ENCODE data around the gene PAXX. TPM values are rescaled to one million over a fixed set of nuclear protein-coding genes. Genes with fewer than 3 reads are reported as not detected.
A peak's percentile ranks its signal among the peaks of the same experiment; 100 is the strongest.

PAXX gene
- total and polyA plus RNA-seq, 2 donors (not counting 1 experiment from before 2014, with no cell fraction given): 74.8 to 167 TPM

DNA sequence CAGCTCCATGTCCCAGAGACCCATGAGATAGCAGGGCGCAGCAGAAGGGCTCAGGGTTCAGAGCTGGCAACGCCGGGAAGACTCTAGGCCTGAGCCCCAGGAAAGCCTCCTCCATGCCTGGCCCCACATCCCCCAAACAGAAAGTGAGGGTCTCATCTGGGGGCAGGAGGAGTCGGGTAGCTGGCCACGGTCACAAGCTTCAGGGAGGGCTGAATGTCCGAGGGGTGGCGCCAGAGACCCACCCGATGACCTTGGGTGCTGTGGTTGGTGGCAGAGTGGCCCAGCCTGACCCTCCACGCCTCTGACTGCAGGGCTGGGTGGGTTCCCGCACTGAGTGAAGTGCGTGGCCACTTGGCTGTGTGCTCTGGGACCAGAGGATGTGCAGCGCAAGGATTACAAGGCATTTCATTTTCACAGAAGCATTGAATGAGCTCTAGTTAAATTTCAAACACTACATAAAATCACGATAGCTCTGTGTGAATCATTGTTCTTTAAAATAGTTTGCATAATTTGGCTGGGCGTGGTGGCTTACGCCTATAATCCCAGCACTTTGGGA is 44.2 kb upstream of the PAXX start:
- H3K4me2 ChIP-seq (replicated peaks; ENCODE audit: low read depth, low read length, poor library complexity, severe bottlenecking): no peak overlapping the region
- DNase-seq: no peak
- no peaks in the 10 kb centered on the region for H3K27me3 Mint-ChIP-seq
- peaks cover 0 to 2% of the 10 kb centered on the region in 2 experiments for H3K36me3 ChIP-seq (replicated peaks in 1 of 2; ENCODE audit: control extremely low read depth in 1 of 2, control insufficient read depth in 1 of 2, extremely low read depth in 1 of 2, insufficient read depth in 2 of 2, low read length in 1 of 2)
- intact Hi-C loops (cut with micrococcal nuclease): no loop called here
- peaks cover 11% of the 10 kb centered on the region for H4K20me1 ChIP-seq (ENCODE audit: control insufficient read depth, insufficient read depth, low read length, poor library complexity, severe bottlenecking)
- H3K4me3 Mint-ChIP-seq: peak overlapping the region; percentile 61
- H3K27me3 ChIP-seq (replicated peaks in 1 of 4; ENCODE audit: control extremely low read depth in 1 of 4, control insufficient read depth in 3 of 4, insufficient read depth in 4 of 4, low read length in 3 of 4): no peaks in the 10 kb centered on the region
- no peak overlapping the region for H3K9ac ChIP-seq (ENCODE audit: low read length)
- POLR2A ChIA-PET: interaction anchor here (1.0 to 1.3 kb wide), 2 partner anchors 52 to 87 kb away, joined by 4 to 6 read pairs; no protein-coding TSS in a partner anchor
- TF ChIP-seq, protein P1, sequence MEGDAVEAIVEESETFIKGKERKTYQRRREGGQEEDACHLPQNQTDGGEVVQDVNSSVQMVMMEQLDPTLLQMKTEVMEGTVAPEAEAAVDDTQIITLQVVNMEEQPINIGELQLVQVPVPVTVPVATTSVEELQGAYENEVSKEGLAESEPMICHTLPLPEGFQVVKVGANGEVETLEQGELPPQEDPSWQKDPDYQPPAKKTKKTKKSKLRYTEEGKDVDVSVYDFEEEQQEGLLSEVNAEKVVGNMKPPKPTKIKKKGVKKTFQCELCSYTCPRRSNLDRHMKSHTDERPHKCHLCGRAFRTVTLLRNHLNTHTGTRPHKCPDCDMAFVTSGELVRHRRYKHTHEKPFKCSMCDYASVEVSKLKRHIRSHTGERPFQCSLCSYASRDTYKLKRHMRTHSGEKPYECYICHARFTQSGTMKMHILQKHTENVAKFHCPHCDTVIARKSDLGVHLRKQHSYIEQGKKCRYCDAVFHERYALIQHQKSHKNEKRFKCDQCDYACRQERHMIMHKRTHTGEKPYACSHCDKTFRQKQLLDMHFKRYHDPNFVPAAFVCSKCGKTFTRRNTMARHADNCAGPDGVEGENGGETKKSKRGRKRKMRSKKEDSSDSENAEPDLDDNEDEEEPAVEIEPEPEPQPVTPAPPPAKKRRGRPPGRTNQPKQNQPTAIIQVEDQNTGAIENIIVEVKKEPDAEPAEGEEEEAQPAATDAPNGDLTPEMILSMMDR (IDR thresholded peaks at IDR 0.05): no peak
- TF ChIP-seq EZH2 (IDR thresholded peaks at IDR 0.05; ENCODE audit: borderline replicate concordance, insufficient read depth, low read depth, low read length, poor library complexity, severe bottlenecking): no peak
- CTCF ChIA-PET: interaction anchor here (0.6 to 2.7 kb wide), 18 partner anchors 9 to 475 kb away, joined by 3 to 39 read pairs (median 5); partner anchors contain the start of genes AJM1, EXD3, FUT7 and MAN1B1
- H2AFZ ChIP-seq (ENCODE audit: insufficient read depth, low read depth, low read length, poor library complexity, severe bottlenecking): no peak overlapping the region
- H3K9me3 ChIP-seq (ENCODE audit: control extremely low read depth in 1 of 3, control insufficient read depth in 2 of 3, insufficient read depth in 1 of 3, low read length in 2 of 3): no peaks in the 10 kb centered on the region
- peaks cover 16 to 25% of the 10 kb centered on the region in 2 donors for H3K4me1 ChIP-seq (ENCODE audit: control insufficient read depth in 2 of 2, insufficient read depth in 2 of 2, low read length in 2 of 2)
- no peak for ATAC-seq (ENCODE audit: low read depth)
- H3K4me3 ChIP-seq (ENCODE audit: control extremely low read depth in 1 of 5, extremely low read depth in 1 of 5, insufficient read depth in 1 of 5, low read depth in 2 of 5, low read length in 4 of 5): no peak overlapping the region
- H3K27ac ChIP-seq (ENCODE audit: low read length in 2 of 2): no peak overlapping the region
- no peaks in the 10 kb centered on the region for H3K9me3 Mint-ChIP-seq (ENCODE audit: insufficient read depth)
- WGBS (ENCODE audit: insufficient coverage): 59% methylated on average over 8 of the region's 15 CpGs
- H3K4me1 Mint-ChIP-seq: peaks cover 12% of the 10 kb centered on the region
- peaks cover 10% of the 10 kb centered on the region for H3K79me2 ChIP-seq (ENCODE audit: control insufficient read depth, insufficient read depth, low read length)
- peak overlapping the region; percentile 20 for H3K27ac Mint-ChIP-seq

GRCh38 chr9:136949239-136949816 is 42.9 kb upstream of the PAXX start:
- peak overlapping the region; percentile 88 for H3K4me3 Mint-ChIP-seq

More at GRCh38 chr9:136949239-136949816, 42.9 kb upstream of the PAXX start:
- no peak for DNase-seq
- Histone ChIP-seq H3K36me3 (replicated peaks in 1 of 2; ENCODE audit: control extremely low read depth in 1 of 2, control insufficient read depth in 1 of 2, extremely low read depth in 1 of 2, insufficient read depth in 2 of 2, low read length in 1 of 2) (no peaks in the 10 kb centered on the region), H3K4me2 (replicated peaks; ENCODE audit: low read depth, low read length, poor library complexity, severe bottlenecking) (peak overlapping the region; percentile 94), H3K4me3 (ENCODE audit: control extremely low read depth in 1 of 5, extremely low read depth in 1 of 5, insufficient read depth in 1 of 5, low read depth in 2 of 5, low read length in 4 of 5) (peak overlapping the region in 4 of 5 experiments; percentile 49 to 65 (median 58)), H3K4me1 (ENCODE audit: control insufficient read depth in 2 of 2, insufficient read depth in 2 of 2, low read length in 2 of 2) (peaks cover 10 to 19% of the 10 kb centered on the region in 2 donors), H3K9me3 (ENCODE audit: control extremely low read depth in 1 of 3, control insufficient read depth in 2 of 3, insufficient read depth in 1 of 3, low read length in 2 of 3) (no peaks in the 10 kb centered on the region), H3K79me2 (ENCODE audit: control insufficient read depth, insufficient read depth, low read length) (no peaks in the 10 kb centered on the region), H3K27ac (ENCODE audit: low read length in 2 of 2) (peak overlapping the region; percentile 41 to 72), H3K9ac (ENCODE audit: low read length) (peak overlapping the region; percentile 66), H3K27me3 (replicated peaks in 1 of 4; ENCODE audit: control extremely low read depth in 1 of 4, control insufficient read depth in 3 of 4, insufficient read depth in 4 of 4, low read length in 3 of 4) (no peaks in the 10 kb centered on the region), H2AFZ (ENCODE audit: insufficient read depth, low read depth, low read length, poor library complexity, severe bottlenecking) (peak overlapping the region; percentile 94), H4K20me1 (ENCODE audit: control insufficient read depth, insufficient read depth, low read length, poor library complexity, severe bottlenecking) (no peaks in the 10 kb centered on the region)
- Mint-ChIP-seq H3K27me3 (no peaks in the 10 kb centered on the region), H3K27ac (peak overlapping the region; percentile 83), H3K4me1 (peaks cover 12% of the 10 kb centered on the region), H3K9me3 (ENCODE audit: insufficient read depth) (no peaks in the 10 kb centered on the region)
- intact Hi-C loops (cut with micrococcal nuclease): no loop called here
- TF ChIP-seq, protein P1 (IDR thresholded peaks at IDR 0.05): no peak
- no peak for TF ChIP-seq EZH2 (IDR thresholded peaks at IDR 0.05; ENCODE audit: borderline replicate concordance, insufficient read depth, low read depth, low read length, poor library complexity, severe bottlenecking)
- WGBS (ENCODE audit: insufficient coverage): 13% methylated on average over 18 of the region's 22 CpGs
- ChIA-PET POLR2A (interaction anchor here (0.7 kb wide), 4 partner anchors 10 to 724 kb away, joined by 3 to 7 read pairs (median 3); no protein-coding TSS in a partner anchor), CTCF (interaction anchor here (1.0 kb wide), 3 partner anchors 80 to 86 kb away, joined by 3 to 5 read pairs (median 4); partner anchors contain the start of gene FUT7)
- no peak for ATAC-seq (ENCODE audit: low read depth)
